ENCODE results near the gene LDB2.

The LDB2 gene

GRCh38 chr4:16837475-16837874, 61.0 kb downstream of the LDB2 start:
- DNase-seq = no peak

GRCh38 chr4:16836324-16836723, 62.1 kb downstream of the LDB2 start:
- DNase-seq = no peak

GRCh38 chr4:16835597-16836247, 62.7 kb downstream of the LDB2 start:
- DNase-seq = no peak

- no peak for DNase-seq
Observed at GRCh38 chr4:16834814-16835213, 63.6 kb downstream of the LDB2 start.

GRCh38 chr4:16833722-16834121, 64.7 kb downstream of the LDB2 start:
- no peak for DNase-seq

- no peak for DNase-seq
Observed at GRCh38 chr4:16830081-16830480, 68.4 kb downstream of the LDB2 start.

GRCh38 chr4:16827794-16828724, 70.4 kb downstream of the LDB2 start:
- DNase-seq = no peak

GRCh38 chr4:16827045-16827444, 71.4 kb downstream of the LDB2 start:
- no peak for DNase-seq

GRCh38 chr4:16826406-16826910, 72.0 kb downstream of the LDB2 start:
- DNase-seq = no peak

- no peak for DNase-seq
Observed at GRCh38 chr4:16824278-16824806, 74.1 kb downstream of the LDB2 start.

GRCh38 chr4:16820329-16820728, 78.1 kb downstream of the LDB2 start:
- no peak for DNase-seq

- no peak for DNase-seq
Observed at GRCh38 chr4:16819652-16820051, 78.8 kb downstream of the LDB2 start.

- no peak for DNase-seq
Observed at GRCh38 chr4:16818005-16818404, 80.4 kb downstream of the LDB2 start.

GRCh38 chr4:16817286-16817685, 81.2 kb downstream of the LDB2 start:
- no peak for DNase-seq

- DNase-seq = no peak
Observed at GRCh38 chr4:16814361-16814760, 84.1 kb downstream of the LDB2 start.

GRCh38 chr4:16812041-16812440, 86.4 kb downstream of the LDB2 start:
- DNase-seq = no peak

- DNase-seq = no peak
Observed at GRCh38 chr4:16809943-16810342, 88.5 kb downstream of the LDB2 start.

GRCh38 chr4:16809064-16809463, 89.4 kb downstream of the LDB2 start:
- no peak for DNase-seq

- DNase-seq = no peak
Observed at GRCh38 chr4:16807355-16807754, 91.1 kb downstream of the LDB2 start.

GRCh38 chr4:16804581-16804980, 93.9 kb downstream of the LDB2 start:
- DNase-seq = no peak

GRCh38 chr4:16802044-16802443, 96.4 kb downstream of the LDB2 start:
- DNase-seq = no peak

- DNase-seq = no peak
Observed at GRCh38 chr4:16801356-16801755, 97.1 kb downstream of the LDB2 start.

GRCh38 chr4:16794816-16795445, 103.5 kb downstream of the LDB2 start:
- DNase-seq = no peak

Data from activated T-cell treated with anti-CD3 and anti-CD28 coated beads for 4 hours (primary cell).